PC-9 (cell line): ENCODE results near the gene GPC5. TPM values are rescaled to one million over a fixed set of nuclear protein-coding genes. Genes with fewer than 3 reads are reported as not detected.

Experiments
- BruUV-seq: library from RNA; stranded (reverse); fragments of 400-500 nt; replicated peaks from 2 replicates; lab custom pipeline; 2021; lab: Mats Ljungman, UMichigan
- CTCF ChIA-PET: fragments of 300-600 bp; sonication (Branson Sonifier 250); formaldehyde crosslinking; loops from one replicate; lab custom pipeline; 2022; ENCODE audit warnings: antibody characterized with exemption; lab: Charles Lee
- POLR2A ChIA-PET: fragments of 300-600 bp; sonication (Branson Sonifier 250); formaldehyde crosslinking; loops from one replicate; lab custom pipeline; 2022; ENCODE audit warnings: antibody characterized with exemption; ENCODE audit not compliant: unreplicated experiment; lab: Charles Lee
- DNase-seq, 2 experiments: peaks; one replicate each; pipeline versions ENCODE4 v3.0.0 to v3.0.0-alpha.2; 2015 to 2022; ENCODE audit warnings: mixed read lengths in 1 of 2
- H2AFZ ChIP-seq: fragments of 200-600 bp; sonication (generic); 2 replicates; pipeline ENCODE4 v1.8.1; 2017; ENCODE audit warnings: antibody characterized with exemption
- H3F3A ChIP-seq: fragments of 200-600 bp; sonication (generic); 2 replicates; pipeline ENCODE4 v1.8.1; 2017; ENCODE audit warnings: antibody characterized with exemption, mild to moderate bottlenecking, low read depth; ENCODE audit not compliant: insufficient read depth
- H3K27ac ChIP-seq: fragments of 200-600 bp; sonication (generic); 2 replicates; pipeline ENCODE4 v1.6.1; 2016; ENCODE audit warnings: mixed run types
- H3K27me3 ChIP-seq: fragments of 200-600 bp; sonication (generic); 2 replicates; pipeline ENCODE4 v1.6.1; 2016; ENCODE audit warnings: low read depth, mixed run types; ENCODE audit not compliant: insufficient read depth
- H3K36me3 ChIP-seq: fragments of 200-600 bp; sonication (generic); 2 replicates; pipeline ENCODE4 v1.6.1; 2016; ENCODE audit warnings: low read depth, mixed run types
- H3K4me1 ChIP-seq: fragments of 200-600 bp; sonication (generic); replicated peaks from 2 replicates; pipeline ENCODE4 v1.6.1; 2016; ENCODE audit warnings: mixed run types; ENCODE audit not compliant: insufficient read depth
- H3K4me2 ChIP-seq: fragments of 200-600 bp; sonication (generic); 2 replicates; pipeline ENCODE4 v1.6.1; 2017; ENCODE audit warnings: mixed run types
- H3K4me3 ChIP-seq: fragments of 200-600 bp; sonication (generic); 2 replicates; pipeline ENCODE4 v1.6.1; 2016; ENCODE audit warnings: mixed run types
- H3K79me2 ChIP-seq: fragments of 200-600 bp; sonication (generic); 2 replicates; pipeline ENCODE4 v1.6.1; 2017; ENCODE audit warnings: low read depth, mixed run types
- H3K9me2 ChIP-seq: fragments of 200-600 bp; sonication (generic); 2 replicates; pipeline ENCODE4 v1.8.1; 2017; ENCODE audit warnings: mild to moderate bottlenecking; ENCODE audit not compliant: insufficient read depth
- H3K9me3 ChIP-seq: fragments of 200-600 bp; sonication (generic); 2 replicates; pipeline ENCODE4 v1.8.1; 2016; ENCODE audit warnings: low read depth; ENCODE audit not compliant: insufficient read depth
- H4K20me1 ChIP-seq: fragments of 200-600 bp; sonication (generic); 2 replicates; pipeline ENCODE4 v1.8.1; 2017; ENCODE audit not compliant: insufficient read depth
- EZH2 ChIP-seq: fragments of 200-600 bp; sonication (generic); IDR thresholded peaks from 2 replicates; pipeline ENCODE4 v1.8.0; 2017; ENCODE audit warnings: antibody characterized with exemption, low read depth
- intact Hi-C: fragments of 100-400 bp; cut with micrococcal nuclease; formaldehyde crosslinking; loops from one replicate; pipeline ENCODE4 v1.10.0; 2022; ENCODE audit not compliant: unreplicated experiment
- total RNA-seq: library from RNA; stranded (reverse); gene quantifications from 2 replicates; pipeline ENCODE4 v1.2.3, GENCODE V29; 2021
- TF ChIP-seq, protein P1 (sequence below): fragments of 200-600 bp; sonication (generic); conservative IDR thresholded peaks from 2 replicates; pipeline ENCODE4 v1.6.1; 2017; ENCODE audit warnings: mixed run types, antibody characterized with exemption, mild to moderate bottlenecking, moderate library complexity

Gene GPC5
- total RNA-seq, 1 experiment from 2014 or later = not detected

DNA sequence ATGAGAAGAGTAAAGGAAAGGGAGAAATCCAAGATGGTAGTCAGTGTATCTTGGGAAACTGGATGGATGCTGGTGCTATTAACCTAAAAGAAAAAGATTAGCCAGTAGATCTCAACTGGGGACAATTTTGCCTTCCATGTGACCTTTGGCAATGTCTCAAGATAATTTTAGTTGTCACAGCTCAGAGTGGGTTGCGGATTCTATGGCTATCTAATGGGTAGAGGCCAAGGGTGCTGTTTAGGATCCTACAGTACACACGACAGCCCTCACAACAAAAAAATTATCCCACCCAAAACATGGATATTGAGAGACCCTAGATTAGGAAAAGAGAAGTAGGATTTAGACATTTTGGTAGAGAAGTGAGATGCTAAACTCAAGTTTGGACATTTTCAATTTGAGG, 258.9 kb downstream of the GPC5 start:
- no TSS peak for BruUV-seq
- POLR2A ChIA-PET = no interaction called here
- Histone ChIP-seq H3F3A (no peaks in the 10 kb centered on the region), H2AFZ (no peak overlapping the region), H3K79me2 (no peaks in the 10 kb centered on the region), H3K4me3 (no peak overlapping the region), H4K20me1 (no peaks in the 10 kb centered on the region), H3K9me2 (no peaks in the 10 kb centered on the region), H3K36me3 (no peaks in the 10 kb centered on the region), H3K4me2 (no peak overlapping the region), H3K27me3 (no peaks in the 10 kb centered on the region), H3K9me3 (no peaks in the 10 kb centered on the region), H3K27ac (no peak overlapping the region), H3K4me1 (no peaks in the 10 kb centered on the region)
- CTCF ChIA-PET = no interaction called here
- DNase-seq = no peak
- TF ChIP-seq, protein P1, sequence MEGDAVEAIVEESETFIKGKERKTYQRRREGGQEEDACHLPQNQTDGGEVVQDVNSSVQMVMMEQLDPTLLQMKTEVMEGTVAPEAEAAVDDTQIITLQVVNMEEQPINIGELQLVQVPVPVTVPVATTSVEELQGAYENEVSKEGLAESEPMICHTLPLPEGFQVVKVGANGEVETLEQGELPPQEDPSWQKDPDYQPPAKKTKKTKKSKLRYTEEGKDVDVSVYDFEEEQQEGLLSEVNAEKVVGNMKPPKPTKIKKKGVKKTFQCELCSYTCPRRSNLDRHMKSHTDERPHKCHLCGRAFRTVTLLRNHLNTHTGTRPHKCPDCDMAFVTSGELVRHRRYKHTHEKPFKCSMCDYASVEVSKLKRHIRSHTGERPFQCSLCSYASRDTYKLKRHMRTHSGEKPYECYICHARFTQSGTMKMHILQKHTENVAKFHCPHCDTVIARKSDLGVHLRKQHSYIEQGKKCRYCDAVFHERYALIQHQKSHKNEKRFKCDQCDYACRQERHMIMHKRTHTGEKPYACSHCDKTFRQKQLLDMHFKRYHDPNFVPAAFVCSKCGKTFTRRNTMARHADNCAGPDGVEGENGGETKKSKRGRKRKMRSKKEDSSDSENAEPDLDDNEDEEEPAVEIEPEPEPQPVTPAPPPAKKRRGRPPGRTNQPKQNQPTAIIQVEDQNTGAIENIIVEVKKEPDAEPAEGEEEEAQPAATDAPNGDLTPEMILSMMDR = no peak
- no peak for TF ChIP-seq EZH2
- intact Hi-C loops = no loop called here

DNA sequence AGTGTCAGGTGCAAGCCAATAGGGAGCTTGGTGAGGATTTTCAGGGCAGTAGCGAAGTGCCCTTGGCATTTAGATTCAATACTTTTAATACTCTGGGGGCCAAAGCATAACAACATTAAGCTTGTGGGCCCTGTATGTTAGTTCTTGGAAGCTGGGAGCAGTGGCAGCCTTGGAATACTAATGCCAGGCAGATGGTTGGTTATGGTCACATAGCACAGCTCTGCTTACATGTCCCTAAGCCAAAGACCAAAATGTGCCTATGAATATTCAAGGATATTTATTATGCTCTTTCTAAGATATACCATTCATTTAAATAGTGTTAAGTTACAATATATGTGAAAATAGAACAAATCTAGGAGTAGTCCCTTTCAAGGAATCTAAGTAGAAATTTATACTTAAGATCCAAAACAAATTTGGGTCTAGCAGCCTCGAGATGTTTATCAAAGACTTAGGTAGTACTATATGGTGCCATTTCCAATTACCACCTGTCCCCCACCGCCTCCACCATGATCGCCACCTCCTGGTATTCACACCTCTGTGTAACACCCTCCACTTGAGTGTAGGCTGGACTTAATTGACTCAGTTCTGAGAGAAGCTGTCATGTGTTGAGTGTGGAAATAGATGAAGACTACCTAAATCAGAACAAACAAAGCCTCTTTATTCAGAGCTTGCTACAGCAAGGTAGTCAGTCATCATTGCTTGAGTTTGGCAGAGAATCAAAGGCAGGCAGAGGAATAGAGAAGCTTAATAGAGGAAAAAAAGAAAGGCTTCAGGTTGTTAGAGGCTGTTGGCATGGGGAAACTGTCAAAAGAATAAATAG, 261.0 kb downstream of the GPC5 start:
- no peaks in the 10 kb centered on the region for H3K4me1 ChIP-seq
- no peaks in the 10 kb centered on the region for H3K79me2 ChIP-seq
- no peak for TF ChIP-seq EZH2
- TF ChIP-seq, protein P1 = no peak
- no peaks in the 10 kb centered on the region for H3K27me3 ChIP-seq
- H3K4me2 ChIP-seq = no peak overlapping the region
- H3K9me2 ChIP-seq = no peaks in the 10 kb centered on the region
- H2AFZ ChIP-seq = no peak overlapping the region
- intact Hi-C loops = no loop called here
- H3F3A ChIP-seq = no peaks in the 10 kb centered on the region
- H4K20me1 ChIP-seq = no peaks in the 10 kb centered on the region
- H3K9me3 ChIP-seq = no peaks in the 10 kb centered on the region
- ChIA-PET POLR2A (no interaction called here), CTCF (no interaction called here)
- H3K36me3 ChIP-seq = no peaks in the 10 kb centered on the region
- H3K27ac ChIP-seq = no peak overlapping the region
- no peak for DNase-seq
- no peak overlapping the region for H3K4me3 ChIP-seq
- no TSS peak for BruUV-seq

DNA sequence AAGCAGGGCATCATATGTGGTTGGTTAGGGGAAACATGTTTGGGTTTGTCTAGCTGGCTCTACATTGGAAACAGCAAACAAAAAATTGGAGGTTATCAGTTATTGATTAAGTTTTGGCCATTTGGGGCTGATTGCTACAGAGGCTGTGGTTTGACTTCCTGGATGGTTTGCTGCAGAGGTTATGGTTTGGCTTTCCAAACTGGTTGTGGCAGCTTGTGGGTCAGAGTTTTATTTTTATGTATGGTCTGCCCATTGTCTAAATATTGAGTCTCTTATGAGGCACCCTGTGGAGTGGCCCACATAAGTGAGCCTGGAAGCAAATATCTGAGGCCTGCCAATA, 261.6 kb downstream of the GPC5 start:
- no peaks in the 10 kb centered on the region for H3K36me3 ChIP-seq
- CTCF ChIA-PET = no interaction called here
- H2AFZ ChIP-seq = no peak overlapping the region
- TF ChIP-seq, protein P1 = no peak
- DNase-seq = no peak
- H3K9me3 ChIP-seq = no peaks in the 10 kb centered on the region
- no peaks in the 10 kb centered on the region for H3K27me3 ChIP-seq
- POLR2A ChIA-PET = no interaction called here
- H3K27ac ChIP-seq = no peak overlapping the region
- intact Hi-C loops = no loop called here
- no TSS peak for BruUV-seq
- no peaks in the 10 kb centered on the region for H4K20me1 ChIP-seq
- no peaks in the 10 kb centered on the region for H3F3A ChIP-seq
- H3K4me1 ChIP-seq = no peaks in the 10 kb centered on the region
- no peak overlapping the region for H3K4me3 ChIP-seq
- H3K4me2 ChIP-seq = no peak overlapping the region
- no peaks in the 10 kb centered on the region for H3K79me2 ChIP-seq
- no peaks in the 10 kb centered on the region for H3K9me2 ChIP-seq
